NB4 (cell line): ENCODE results near the gene FAM50B.

Experiments
- DNase-seq: peaks from one replicate; pipeline ENCODE4 v3.0.0; 2010; ENCODE audit warnings: low read depth
- H3K4me3 ChIP-seq: one replicate; pipeline ENCODE4 v1.5.1; 2011; ENCODE audit warnings: mild to moderate bottlenecking, low read depth, low read length, moderate library complexity
- CTCF ChIP-seq: IDR thresholded peaks from one replicate; pipeline ENCODE4 v1.5.1; 2012; ENCODE audit warnings: low read depth, low read length
- MYC ChIP-seq: IDR thresholded peaks from 2 replicates; pipeline ENCODE4 v1.6.1; 2011; ENCODE audit warnings: low read depth, low read length
- POLR2A ChIP-seq: IDR thresholded peaks from 2 replicates; pipeline ENCODE4 v1.6.1; 2011; ENCODE audit warnings: mild to moderate bottlenecking; ENCODE audit not compliant: insufficient read length; ENCODE audit errors: extremely low read depth
- TF ChIP-seq, protein P1 (sequence below): IDR thresholded peaks from 2 replicates; pipeline ENCODE4 v1.6.1; 2011; ENCODE audit warnings: low read depth, low read length

The FAM50B gene

DNA sequence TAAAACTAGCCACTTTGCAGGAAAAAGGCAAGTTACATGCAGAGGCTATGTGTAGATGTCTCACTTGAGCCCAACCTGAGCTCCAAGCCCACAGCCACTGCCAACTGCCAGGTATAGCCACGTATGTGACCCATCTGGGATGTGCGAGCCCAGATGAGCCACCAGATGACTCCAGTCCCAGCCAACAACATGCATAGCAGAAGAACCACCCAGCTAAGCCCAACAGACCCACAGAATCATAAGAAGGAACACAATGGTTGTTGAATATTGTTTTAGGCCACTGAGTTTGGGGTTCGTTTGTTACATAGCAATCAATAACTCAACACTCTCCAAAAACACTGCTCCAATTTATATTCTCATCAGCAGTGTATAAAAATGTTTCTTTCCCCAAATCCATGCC is 16.3 kb downstream of the FAM50B start:
- H3K4me3 ChIP-seq, result no peak overlapping the region
- TF ChIP-seq, protein P1, sequence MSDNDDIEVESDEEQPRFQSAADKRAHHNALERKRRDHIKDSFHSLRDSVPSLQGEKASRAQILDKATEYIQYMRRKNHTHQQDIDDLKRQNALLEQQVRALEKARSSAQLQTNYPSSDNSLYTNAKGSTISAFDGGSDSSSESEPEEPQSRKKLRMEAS, result no peak
- no peak for TF ChIP-seq MYC
- TF ChIP-seq POLR2A, result no peak
- no peak for TF ChIP-seq CTCF

GRCh38 chr6:3867641-3868502 is 18.7 kb downstream of the FAM50B start:
- no peak for TF ChIP-seq MYC
- TF ChIP-seq, protein P1, result no peak
- TF ChIP-seq POLR2A, result no peak
- no peak overlapping the region for H3K4me3 ChIP-seq
- DNase-seq, result no peak

More for the DNA sequence above, 16.3 kb downstream of the FAM50B start:
- DNase-seq, result no peak

DNA sequence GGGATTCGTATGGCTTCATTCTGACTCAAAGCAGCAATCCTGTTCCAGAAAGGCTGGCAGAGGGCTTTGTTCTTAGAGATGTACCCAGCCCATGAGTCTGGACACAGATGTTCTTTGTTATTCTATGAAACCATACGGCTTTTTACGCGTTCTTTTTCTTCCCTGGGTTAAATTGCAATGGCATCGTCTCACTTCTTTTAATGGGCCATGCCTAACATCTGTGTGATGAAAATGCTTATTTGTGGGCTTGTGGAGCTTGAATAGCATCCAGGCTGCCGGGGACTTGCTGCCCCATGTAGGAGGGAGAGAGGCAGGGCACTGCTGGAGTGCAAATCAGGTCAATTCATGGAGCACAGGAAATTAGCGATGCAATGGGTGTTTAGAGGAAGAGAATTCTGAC is 19.4 kb downstream of the FAM50B start:
- H3K4me3 ChIP-seq, result no peak overlapping the region
- no peak for TF ChIP-seq MYC
- TF ChIP-seq, protein P1, result no peak
- no peak for TF ChIP-seq POLR2A
- no peak for TF ChIP-seq CTCF
- DNase-seq, result no peak

DNA sequence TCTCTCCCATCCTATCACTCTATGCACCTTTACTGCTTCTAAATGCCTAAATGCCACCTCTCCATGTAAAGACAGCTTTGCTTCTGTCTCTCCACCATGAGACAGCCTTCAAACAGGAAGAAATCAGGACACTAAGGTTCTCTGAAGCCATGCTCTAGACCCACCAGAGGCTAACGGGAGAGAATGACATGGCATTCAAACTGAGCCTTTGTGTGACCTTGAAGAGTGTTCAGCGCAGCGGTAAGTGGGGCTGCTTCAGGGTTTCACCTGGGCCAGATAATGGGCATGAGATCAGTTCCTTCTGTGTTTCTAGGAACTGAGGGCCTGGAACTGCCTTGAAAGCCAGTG is 20.1 kb downstream of the FAM50B start:
- no peak for TF ChIP-seq POLR2A
- no peak for TF ChIP-seq CTCF
- TF ChIP-seq MYC, result no peak
- TF ChIP-seq, protein P1, result no peak
- H3K4me3 ChIP-seq, result no peak overlapping the region
- DNase-seq, result no peak

DNA sequence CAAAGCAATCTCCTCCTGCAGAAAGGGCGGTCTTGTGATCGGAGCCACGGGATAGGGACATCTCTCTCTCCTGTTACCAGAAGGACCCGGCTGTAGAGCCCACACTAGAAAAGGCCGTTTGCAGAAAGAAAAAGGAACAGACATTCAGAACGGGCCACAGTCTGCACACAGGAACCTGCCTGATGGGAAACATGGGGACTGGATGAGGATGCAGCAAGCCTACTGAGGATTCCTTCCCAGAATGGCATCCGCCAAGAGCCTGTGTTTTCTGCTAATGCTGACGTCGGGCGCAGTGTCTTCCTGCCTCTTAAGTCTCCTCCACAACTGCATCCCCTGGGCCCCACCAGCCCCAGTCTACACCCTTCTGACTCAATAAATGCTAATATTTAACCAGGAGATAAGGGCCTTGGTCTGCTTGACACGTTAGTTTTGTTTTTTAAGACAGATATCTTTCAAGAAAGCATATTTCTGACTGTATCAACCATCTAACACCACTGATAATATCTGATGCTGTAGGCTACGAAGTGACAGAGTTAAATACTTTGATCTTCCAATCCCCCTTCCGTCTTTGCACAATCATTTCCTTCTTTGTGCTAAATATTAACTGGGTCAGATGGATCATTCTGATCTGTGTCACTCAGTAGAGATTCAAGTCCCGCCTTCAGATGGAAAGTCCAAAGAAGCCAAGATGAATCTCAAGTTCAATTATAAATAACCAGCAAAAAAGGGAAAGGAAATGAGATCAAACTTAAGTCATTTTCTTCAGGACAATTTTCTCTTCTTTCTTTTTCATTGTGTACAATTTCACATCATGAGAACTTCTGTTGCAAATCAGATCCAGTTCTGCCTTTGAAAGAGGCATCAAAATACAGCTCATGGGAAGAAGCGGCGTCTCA is 20.7 kb downstream of the FAM50B start:
- no peak overlapping the region for H3K4me3 ChIP-seq
- no peak for TF ChIP-seq CTCF
- no peak for TF ChIP-seq POLR2A
- no peak for TF ChIP-seq MYC
- TF ChIP-seq, protein P1, result no peak
- DNase-seq, result no peak

DNA sequence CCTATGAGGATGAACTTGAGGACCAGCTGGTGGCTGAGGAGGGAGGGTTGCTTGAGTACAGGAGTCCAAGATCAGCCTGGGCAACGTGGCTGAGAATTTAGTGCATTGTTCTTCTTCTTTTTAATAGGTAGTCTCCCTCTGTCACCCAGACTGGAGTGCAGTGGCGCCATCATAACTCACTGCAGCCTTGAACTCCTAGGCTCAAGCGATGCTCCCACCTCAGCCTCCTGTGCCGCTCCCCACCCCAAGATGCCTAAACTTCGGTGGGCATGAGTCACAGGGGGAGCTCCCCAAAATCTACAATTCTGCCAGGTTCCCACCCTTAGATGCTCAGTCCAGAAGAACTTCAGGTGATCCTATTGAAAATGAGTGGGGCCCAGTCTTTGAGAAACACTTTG is 21.4 kb downstream of the FAM50B start:
- H3K4me3 ChIP-seq, result no peak overlapping the region
- TF ChIP-seq MYC, result no peak
- no peak for DNase-seq
